ENCODE data around the gene LRRC17.

Gene LRRC17

GRCh38 chr7:102985176-102985783, 72.5 kb downstream of the LRRC17 start:
- DNase-seq: no peak

DNA sequence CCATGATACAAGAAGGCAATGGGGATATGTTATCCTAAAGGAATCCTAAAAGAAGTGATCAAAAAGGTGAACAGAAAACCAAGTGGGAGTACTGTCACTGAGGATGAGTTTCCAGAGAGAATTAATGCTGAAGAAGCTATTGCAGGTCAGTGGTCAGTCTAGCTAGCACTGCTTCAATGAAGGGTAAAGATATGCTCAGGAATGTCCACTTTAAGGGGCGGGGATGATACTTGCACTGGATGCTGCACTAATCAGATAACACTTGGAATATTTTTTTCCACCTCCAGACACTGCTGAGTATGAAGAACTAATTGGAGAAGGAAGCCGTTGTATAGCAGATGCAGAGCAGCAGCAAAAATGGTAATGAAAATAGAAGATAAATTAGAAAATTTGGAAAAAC, 75.3 kb downstream of the LRRC17 start:
- no peak for DNase-seq

DNA sequence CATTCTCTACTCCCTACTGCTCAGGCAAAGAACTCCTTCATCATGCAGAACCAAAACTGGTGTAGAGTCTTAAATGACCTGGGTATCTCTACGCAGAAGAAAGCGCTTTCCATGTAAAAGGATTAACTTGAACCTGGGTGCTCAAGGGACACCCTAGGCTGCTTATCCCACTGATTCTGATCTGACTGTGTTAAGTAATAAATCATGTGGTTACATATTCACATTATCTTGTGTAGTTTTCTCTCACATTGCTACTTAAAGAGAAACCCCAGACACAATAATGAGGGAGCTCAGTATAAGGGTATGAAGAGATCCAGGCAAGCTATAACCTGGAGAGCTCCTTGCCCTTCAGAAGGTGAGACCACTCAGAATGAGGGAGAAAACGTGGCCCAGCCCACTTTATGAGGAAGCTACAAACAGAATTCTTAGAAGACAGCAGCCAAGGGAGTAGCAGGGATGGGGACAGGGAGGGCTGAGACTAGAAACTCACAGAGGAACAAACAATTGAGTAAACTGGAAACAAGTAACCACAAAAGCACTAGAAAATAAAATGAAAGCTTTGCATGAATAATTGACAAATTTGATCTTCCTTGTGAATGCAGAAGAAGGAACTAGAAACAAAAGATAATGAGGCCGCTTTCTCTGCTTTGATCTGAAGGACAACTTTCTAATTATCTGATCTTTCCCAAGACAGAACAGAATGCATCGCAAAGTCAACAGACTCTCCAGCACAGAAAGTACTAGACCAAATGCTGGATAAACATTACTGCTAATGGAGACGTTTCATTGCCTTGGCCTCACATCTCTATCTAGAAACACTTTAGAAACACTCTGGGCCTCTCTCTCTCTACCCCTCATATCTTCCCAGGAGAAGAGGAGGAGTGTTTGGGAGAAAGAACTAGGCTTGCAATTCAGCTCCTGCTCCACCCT, 76.1 kb downstream of the LRRC17 start:
- no peak for DNase-seq

- DNase-seq: no peak
These were observed 77.8 kb downstream of the LRRC17 start for GRCh38 chr7:102990642-102991041.

GRCh38 chr7:102991077-102991539, 78.3 kb downstream of the LRRC17 start:
- DNase-seq: peak in 2 of 56 donors; percentile 3 to 4

DNA sequence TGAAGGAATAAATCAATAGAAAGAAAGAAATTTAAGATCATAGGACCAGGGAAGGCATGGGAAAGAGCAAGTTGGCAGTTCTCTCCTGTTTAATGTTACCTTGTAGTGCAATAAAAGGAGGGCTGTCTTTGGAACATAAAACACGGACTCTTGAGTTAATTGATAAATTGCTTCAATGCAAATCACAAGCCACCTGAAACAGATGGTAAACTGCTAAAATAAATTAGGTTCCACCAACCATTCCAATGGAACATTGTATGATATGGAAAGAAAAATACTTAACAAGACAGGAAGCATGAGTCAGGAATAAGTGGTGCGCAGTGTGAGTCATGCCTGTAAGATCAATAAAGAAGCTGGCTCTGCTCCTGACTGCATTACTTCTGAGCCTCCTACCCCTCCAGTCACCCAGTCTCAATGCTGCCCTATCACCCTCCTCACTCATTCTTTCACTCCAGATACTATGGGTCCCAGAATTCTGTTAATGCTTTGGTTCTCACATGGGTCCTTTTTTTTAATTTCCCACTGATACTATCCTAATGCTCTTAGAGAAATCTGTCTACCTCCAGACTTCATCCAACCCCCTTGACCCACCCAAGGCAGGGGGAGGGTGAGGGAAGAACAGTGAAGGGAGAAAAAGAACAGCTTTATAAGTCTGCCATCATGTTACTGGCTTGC, 78.9 kb downstream of the LRRC17 start:
- DNase-seq: peak in 5 of 56 donors; percentile 2 to 19 (median 5)

- DNase-seq: no peak
These were observed 79.7 kb downstream of the LRRC17 start for GRCh38 chr7:102992509-102992937.

- DNase-seq: peak in 2 of 56 donors; percentile 3 to 5
These were observed 80.3 kb downstream of the LRRC17 start for GRCh38 chr7:102992938-102993717.

DNA sequence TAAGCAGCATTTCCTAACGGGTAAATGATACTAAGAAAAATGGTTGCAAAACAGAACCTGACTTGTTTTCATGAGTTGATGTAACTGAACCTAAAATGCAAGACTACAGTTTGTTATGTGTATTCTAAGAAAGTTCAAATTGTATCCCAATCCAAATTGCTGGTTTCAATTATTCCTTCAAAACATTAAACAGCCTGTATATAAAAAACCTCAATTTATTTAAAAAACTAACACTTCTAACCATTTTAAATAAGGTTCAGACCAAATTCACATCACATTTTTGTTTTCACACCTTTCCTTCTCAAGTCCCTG, 80.9 kb downstream of the LRRC17 start:
- DNase-seq: no peak

DNA sequence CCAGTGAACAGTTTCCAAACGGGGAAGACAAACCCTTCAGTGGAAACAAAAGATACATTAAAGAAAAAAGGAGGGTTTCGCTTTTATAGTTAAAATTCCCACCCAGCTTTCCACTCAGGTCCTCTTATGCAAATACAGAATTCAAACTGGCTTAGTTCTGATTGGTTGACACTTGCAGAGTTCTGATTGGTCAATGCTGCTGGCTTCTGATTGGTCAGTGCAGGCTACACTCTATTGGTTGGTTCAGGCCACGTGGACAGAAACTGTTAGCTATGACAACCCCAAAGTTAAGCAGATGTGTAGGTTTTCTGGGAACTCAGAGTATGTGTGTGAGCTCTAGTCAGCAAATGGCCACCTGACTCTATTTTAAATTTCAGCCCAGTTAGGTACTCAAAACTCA, 81.8 kb downstream of the LRRC17 start:
- no peak for DNase-seq

All from amygdala (tissue), 56 donors.